ENCODE measurements around the gene OSBPL3. TPM values are rescaled to one million over a fixed set of nuclear protein-coding genes. Genes with fewer than 3 reads are reported as not detected.

Gene OSBPL3
- total RNA-seq, 4 donors from 2014 or later = 3.2 to 11.4 (median 6.4) TPM

GRCh38 chr7:24808518-24808917 lies 171.5 kb downstream of the OSBPL3 start:
- TF ChIP-seq POLR2A (IDR thresholded peaks at IDR 0.05) (no peak), POLR2AphosphoS5 (IDR thresholded peaks at IDR 0.05) (no peak), CTCF (IDR thresholded peaks at IDR 0.05) (no peak), EP300 (IDR thresholded peaks at IDR 0.05) (no peak)
- 82 to 92% methylated on average over 2 to 4 of the region's 6 CpGs for WGBS, 2 donors (ENCODE audit: low coverage in 1 of 2)
- H3K4me1 ChIP-seq = no peaks in the 10 kb centered on the region
- no peaks in the 10 kb centered on the region for H3K9me3 ChIP-seq
- H3K27me3 ChIP-seq = no peaks in the 10 kb centered on the region
- H3K4me3 ChIP-seq = no peak overlapping the region
- no peak overlapping the region for H3K27ac ChIP-seq
- no peak for ATAC-seq
- peaks cover 0 to 26% of the 10 kb centered on the region in 2 donors for H3K36me3 ChIP-seq

GRCh38 chr7:24802300-24802699 lies 177.7 kb downstream of the OSBPL3 start:
- Histone ChIP-seq H3K4me1 (no peaks in the 10 kb centered on the region), H3K27me3 (no peaks in the 10 kb centered on the region), H3K36me3 (peaks cover 0 to 27% of the 10 kb centered on the region in 2 donors), H3K4me3 (no peak overlapping the region), H3K9me3 (no peaks in the 10 kb centered on the region), H3K27ac (no peak overlapping the region)
- TF ChIP-seq POLR2A (IDR thresholded peaks at IDR 0.05) = no peak
- TF ChIP-seq EP300 (IDR thresholded peaks at IDR 0.05) = no peak
- TF ChIP-seq CTCF (IDR thresholded peaks at IDR 0.05) = no peak
- TF ChIP-seq POLR2AphosphoS5 (IDR thresholded peaks at IDR 0.05) = no peak
- WGBS, 2 donors (ENCODE audit: low coverage in 1 of 2) = 93 to 97% methylated on average over 5 of the region's 5 CpGs
- ATAC-seq = no peak

- ATAC-seq = no peak
- TF ChIP-seq EP300 (IDR thresholded peaks at IDR 0.05) = no peak
- no peak for TF ChIP-seq POLR2AphosphoS5 (IDR thresholded peaks at IDR 0.05)
- TF ChIP-seq POLR2A (IDR thresholded peaks at IDR 0.05) = no peak
- TF ChIP-seq CTCF (IDR thresholded peaks at IDR 0.05) = no peak
- Histone ChIP-seq H3K27ac (no peak overlapping the region), H3K36me3 (peaks cover 0 to 27% of the 10 kb centered on the region in 2 donors), H3K9me3 (no peaks in the 10 kb centered on the region), H3K4me3 (no peak overlapping the region), H3K27me3 (no peaks in the 10 kb centered on the region), H3K4me1 (no peaks in the 10 kb centered on the region)
- WGBS, 2 donors (ENCODE audit: low coverage in 1 of 2) = 90 to 96% methylated on average over 2 of the region's 2 CpGs
Measured at GRCh38 chr7:24801883-24802282, 178.1 kb downstream of the OSBPL3 start.

GRCh38 chr7:24800667-24801066 lies 179.3 kb downstream of the OSBPL3 start:
- H3K9me3 ChIP-seq = no peaks in the 10 kb centered on the region

More at GRCh38 chr7:24800667-24801066, 179.3 kb downstream of the OSBPL3 start:
- TF ChIP-seq POLR2A (IDR thresholded peaks at IDR 0.05) (no peak), EP300 (IDR thresholded peaks at IDR 0.05) (no peak), CTCF (IDR thresholded peaks at IDR 0.05) (no peak), POLR2AphosphoS5 (IDR thresholded peaks at IDR 0.05) (no peak)
- no peak overlapping the region for H3K4me3 ChIP-seq
- peaks cover 0 to 27% of the 10 kb centered on the region in 2 donors for H3K36me3 ChIP-seq
- no peaks in the 10 kb centered on the region for H3K27me3 ChIP-seq
- no peak for ATAC-seq
- no peaks in the 10 kb centered on the region for H3K4me1 ChIP-seq
- 94 to 96% methylated on average over 5 to 9 of the region's 9 CpGs for WGBS, 2 donors (ENCODE audit: low coverage in 1 of 2)
- H3K27ac ChIP-seq = no peak overlapping the region

Measured in gastroesophageal sphincter (tissue), 4 donors.